HepG2 (cell line): ENCODE results near the gene DLX5. TPM values are rescaled to one million over a fixed set of nuclear protein-coding genes. Genes with fewer than 3 reads are reported as not detected.

Experiments used
- ADNP ChIP-seq: sonication (generic); formaldehyde crosslinking; IDR thresholded peaks from 2 replicates; pipeline ENCODE4 v1.4.0; 2020; ENCODE audit warnings: missing genetic modification reagents
- CCDC6 ChIP-seq: sonication (generic); formaldehyde crosslinking; IDR thresholded peaks from 2 replicates; pipeline ENCODE4 v1.8.1; 2022; ENCODE audit warnings: mild to moderate bottlenecking, missing genetic modification reagents, moderate library complexity
- FOXA3 ChIP-seq: IDR thresholded peaks from 2 replicates; pipeline ENCODE4 v1.6.1; 2016; ENCODE audit warnings: missing genetic modification reagents, missing compliant biosample characterization
- KDM4B ChIP-seq: sonication (generic); formaldehyde crosslinking; IDR thresholded peaks from 2 replicates; pipeline ENCODE4 v1.4.0; 2020; ENCODE audit warnings: missing genetic modification reagents
- MTA1 ChIP-seq: sonication (generic); formaldehyde crosslinking; IDR thresholded peaks from 2 replicates; pipeline ENCODE4 v1.4.0; 2020; ENCODE audit warnings: missing genetic modification reagents, mild to moderate bottlenecking, borderline replicate concordance
- PCBP1 ChIP-seq: fragments of 200-400 bp; formaldehyde crosslinking; IDR thresholded peaks from 2 replicates; pipeline ENCODE4 v1.6.1; 2017; ENCODE audit warnings: mild to moderate bottlenecking, low read depth, low read length, borderline replicate concordance
- SNAPC2 ChIP-seq: sonication (generic); formaldehyde crosslinking; IDR thresholded peaks from 2 replicates; pipeline ENCODE4 v1.8.1; 2022; ENCODE audit warnings: mild to moderate bottlenecking, missing genetic modification reagents
- TOPORS ChIP-seq: sonication (generic); formaldehyde crosslinking; IDR thresholded peaks from 2 replicates; pipeline ENCODE4 v1.8.0; 2023; ENCODE audit warnings: mild to moderate bottlenecking, missing genetic modification reagents
- TSC22D2 ChIP-seq: sonication (generic); formaldehyde crosslinking; IDR thresholded peaks from 2 replicates; pipeline ENCODE4 v1.5.1; 2020; ENCODE audit warnings: missing genetic modification reagents, mild to moderate bottlenecking, borderline replicate concordance
- ZBTB3 ChIP-seq: sonication (generic); formaldehyde crosslinking; IDR thresholded peaks from 2 replicates; pipeline ENCODE4 v1.4.0; 2020; ENCODE audit warnings: low read depth, mild to moderate bottlenecking, moderate library complexity, missing genetic modification reagents, borderline replicate concordance
- ZFAT ChIP-seq: sonication (generic); formaldehyde crosslinking; conservative IDR thresholded peaks from 2 replicates; pipeline ENCODE4 v1.8.1; 2023; ENCODE audit warnings: missing genetic modification reagents, inconsistent platforms
- ZNF207 ChIP-seq: fragments of 450-650 bp; IDR thresholded peaks from 2 replicates; pipeline ENCODE4 v1.6.1; 2016; ENCODE audit warnings: antibody characterized with exemption, borderline replicate concordance
- ZNF230 ChIP-seq: sonication (generic); formaldehyde crosslinking; IDR thresholded peaks from 2 replicates; pipeline ENCODE4 v1.4.0; 2020; ENCODE audit warnings: mild to moderate bottlenecking, missing genetic modification reagents
- ZNF235 ChIP-seq: sonication (generic); formaldehyde crosslinking; IDR thresholded peaks from 2 replicates; pipeline ENCODE4 v1.8.1; 2023; ENCODE audit warnings: mild to moderate bottlenecking, missing genetic modification reagents, borderline replicate concordance
- ZNF337 ChIP-seq: sonication (generic); formaldehyde crosslinking; IDR thresholded peaks from 2 replicates; pipeline ENCODE4 v1.5.1; 2020; ENCODE audit warnings: missing genetic modification reagents, low read depth, mild to moderate bottlenecking, borderline replicate concordance
- ZNF530 ChIP-seq: sonication (generic); formaldehyde crosslinking; IDR thresholded peaks from 2 replicates; pipeline ENCODE4 v1.5.0; 2020; ENCODE audit warnings: low read depth, mild to moderate bottlenecking, missing genetic modification reagents
- ZNF678 ChIP-seq: sonication (generic); formaldehyde crosslinking; IDR thresholded peaks from 2 replicates; pipeline ENCODE4 v1.4.0; 2020; ENCODE audit warnings: mild to moderate bottlenecking, missing genetic modification reagents
- ZNF749 ChIP-seq: sonication (generic); formaldehyde crosslinking; IDR thresholded peaks from 2 replicates; pipeline ENCODE4 v1.8.0; 2022; ENCODE audit warnings: mild to moderate bottlenecking, missing genetic modification reagents, moderate library complexity, borderline replicate concordance
- polyA plus RNA-seq, 8 experiments: library from polyadenylated mRNA; depleted of rRNA in 3 of 8; stranded (reverse) in 7 of 8; unstranded in 1 of 8; fragments of >200 nt; fragmentation: Illumina TruSeq in 4 of 8; extraction: Trizol in 4 of 8; gene quantifications; 2 replicates each; pipeline versions ENCODE4 v1.2.1 to v1.2.3, GENCODE V29; 2011 to 2016; ENCODE audit warnings: low read depth in 4 of 8, missing spikeins in 1 of 8, mixed read lengths in 1 of 8; ENCODE audit not compliant: insufficient read depth in 1 of 8
- total RNA-seq, 5 experiments: library from RNA; depleted of rRNA; stranded (reverse); fragments of >200 nt; fragmentation: Illumina TruSeq; extraction: Trizol; gene quantifications; 2 replicates each; pipeline ENCODE4 v1.2.3, GENCODE V29; 2016; ENCODE audit warnings: low read depth in 1 of 5
- TF ChIP-seq, protein P1 (sequence below), 2 experiments: sonication (generic) in 1 of 2; formaldehyde crosslinking in 1 of 2; IDR thresholded peaks; 2 replicates each; pipeline versions ENCODE4 v1.6.1 to v1.9.0; 2014 to 2022; ENCODE audit warnings: antibody characterized with exemption in 1 of 2, borderline replicate concordance in 1 of 2, inconsistent platforms in 1 of 2, low read depth in 1 of 2, missing genetic modification reagents in 1 of 2
- TF ChIP-seq, protein P2 (sequence below): IDR thresholded peaks from 2 replicates; pipeline ENCODE4 v1.6.1; 2016; ENCODE audit warnings: mild to moderate bottlenecking
- TF ChIP-seq, protein P3 (sequence below): sonication (generic); formaldehyde crosslinking; IDR thresholded peaks from 2 replicates; pipeline ENCODE4 v1.8.0; 2022; ENCODE audit warnings: missing genetic modification reagents, low read depth, mild to moderate bottlenecking, borderline replicate concordance

Gene DLX5
- total and polyA plus RNA-seq, 2 of the 13 experiments (the other 11 are each of a cell fraction or from before 2014, with no cell fraction given), result not detected

DNA sequence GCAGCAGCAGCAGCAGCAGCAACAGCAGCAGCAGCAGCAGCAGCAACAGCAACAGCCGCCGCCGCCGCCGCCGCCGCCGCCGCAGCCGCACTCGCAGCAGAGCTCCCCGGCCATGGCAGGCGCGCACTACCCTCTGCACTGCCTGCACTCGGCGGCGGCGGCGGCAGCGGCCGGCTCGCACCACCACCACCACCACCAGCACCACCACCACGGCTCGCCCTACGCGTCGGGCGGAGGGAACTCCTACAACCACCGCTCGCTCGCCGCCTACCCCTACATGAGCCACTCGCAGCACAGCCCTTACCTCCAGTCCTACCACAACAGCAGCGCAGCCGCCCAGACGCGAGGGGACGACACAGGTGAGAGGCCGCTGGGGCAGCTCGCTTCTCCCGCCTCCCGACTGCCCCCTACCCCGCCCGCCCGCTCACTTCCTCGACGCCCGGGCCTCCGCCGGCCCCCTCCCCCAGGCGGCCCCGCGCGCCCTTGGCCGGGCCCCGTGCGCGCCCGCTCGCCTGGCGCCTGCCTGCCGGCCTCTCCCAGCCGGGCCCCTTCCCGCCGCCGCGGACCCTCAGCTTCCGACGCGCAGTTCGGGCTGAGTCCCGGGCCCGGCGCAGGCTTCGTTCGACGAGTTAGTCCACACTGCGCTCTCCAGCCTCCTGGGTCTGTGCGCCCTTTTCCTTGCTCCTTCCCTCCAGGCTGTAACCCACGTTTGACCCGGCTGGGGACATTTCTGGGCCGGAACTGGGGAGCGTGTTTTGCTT lies 18.4 kb downstream of the DLX5 start (continued):
- TF ChIP-seq, protein P1, sequence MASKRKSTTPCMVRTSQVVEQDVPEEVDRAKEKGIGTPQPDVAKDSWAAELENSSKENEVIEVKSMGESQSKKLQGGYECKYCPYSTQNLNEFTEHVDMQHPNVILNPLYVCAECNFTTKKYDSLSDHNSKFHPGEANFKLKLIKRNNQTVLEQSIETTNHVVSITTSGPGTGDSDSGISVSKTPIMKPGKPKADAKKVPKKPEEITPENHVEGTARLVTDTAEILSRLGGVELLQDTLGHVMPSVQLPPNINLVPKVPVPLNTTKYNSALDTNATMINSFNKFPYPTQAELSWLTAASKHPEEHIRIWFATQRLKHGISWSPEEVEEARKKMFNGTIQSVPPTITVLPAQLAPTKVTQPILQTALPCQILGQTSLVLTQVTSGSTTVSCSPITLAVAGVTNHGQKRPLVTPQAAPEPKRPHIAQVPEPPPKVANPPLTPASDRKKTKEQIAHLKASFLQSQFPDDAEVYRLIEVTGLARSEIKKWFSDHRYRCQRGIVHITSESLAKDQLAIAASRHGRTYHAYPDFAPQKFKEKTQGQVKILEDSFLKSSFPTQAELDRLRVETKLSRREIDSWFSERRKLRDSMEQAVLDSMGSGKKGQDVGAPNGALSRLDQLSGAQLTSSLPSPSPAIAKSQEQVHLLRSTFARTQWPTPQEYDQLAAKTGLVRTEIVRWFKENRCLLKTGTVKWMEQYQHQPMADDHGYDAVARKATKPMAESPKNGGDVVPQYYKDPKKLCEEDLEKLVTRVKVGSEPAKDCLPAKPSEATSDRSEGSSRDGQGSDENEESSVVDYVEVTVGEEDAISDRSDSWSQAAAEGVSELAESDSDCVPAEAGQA (IDR thresholded peaks at IDR 0.05; ENCODE audit: low read depth), result no peak
- TF ChIP-seq, protein P1 (CRISPR knock-in tag; IDR thresholded peaks at IDR 0.05; ENCODE audit: borderline replicate concordance), result no peak; the same call in 1 of the 2 replicates
- TF ChIP-seq TSC22D2 (no peak), FOXA3 (no peak), ZNF207 (no peak), ZBTB3 (CRISPR knock-in tag) (no peak), ZNF678 (CRISPR knock-in tag) (no peak), PCBP1 (no peak), MTA1 (CRISPR knock-in tag) (no peak; the same call in 1 of the 2 replicates), ZNF235 (CRISPR knock-in tag) (no peak), CCDC6 (CRISPR knock-in tag) (no peak), ZNF230 (CRISPR knock-in tag) (no peak), ADNP (no peak), KDM4B (CRISPR knock-in tag) (no peak), ZNF337 (CRISPR knock-in tag) (no peak), ZNF749 (CRISPR knock-in tag) (no peak), SNAPC2 (CRISPR knock-in tag) (no peak), ZFAT (no peak), ZNF530 (CRISPR knock-in tag) (no peak; the same call in 1 of the 2 replicates), TOPORS (CRISPR knock-in tag) (0 out of 2 replicates have a peak, but pooled peaks have one; percentile 55)
- TF ChIP-seq, protein P2, sequence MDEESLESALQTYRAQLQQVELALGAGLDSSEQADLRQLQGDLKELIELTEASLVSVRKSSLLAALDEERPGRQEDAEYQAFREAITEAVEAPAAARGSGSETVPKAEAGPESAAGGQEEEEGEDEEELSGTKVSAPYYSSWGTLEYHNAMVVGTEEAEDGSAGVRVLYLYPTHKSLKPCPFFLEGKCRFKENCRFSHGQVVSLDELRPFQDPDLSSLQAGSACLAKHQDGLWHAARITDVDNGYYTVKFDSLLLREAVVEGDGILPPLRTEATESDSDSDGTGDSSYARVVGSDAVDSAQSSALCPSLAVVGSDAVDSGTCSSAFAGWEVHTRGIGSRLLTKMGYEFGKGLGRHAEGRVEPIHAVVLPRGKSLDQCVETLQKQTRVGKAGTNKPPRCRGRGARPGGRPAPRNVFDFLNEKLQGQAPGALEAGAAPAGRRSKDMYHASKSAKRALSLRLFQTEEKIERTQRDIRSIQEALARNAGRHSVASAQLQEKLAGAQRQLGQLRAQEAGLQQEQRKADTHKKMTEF (CRISPR knock-in tag), result peak; percentile 18; the same call in 1 of the 2 replicates
- TF ChIP-seq, protein P3, sequence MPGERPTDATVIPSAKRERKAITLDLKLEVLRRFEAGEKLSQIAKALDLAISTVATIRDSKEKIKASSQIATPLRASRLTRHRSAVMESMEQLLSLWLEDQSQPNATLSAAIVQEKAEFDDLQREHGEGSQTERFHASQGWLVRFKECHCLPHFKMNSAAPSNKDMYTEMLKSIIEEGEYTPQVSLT (CRISPR knock-in tag), result no peak
